Right kidney (tissue), 1 donor: Measurements from ENCODE around the gene LFNG.
"Not testable (repeated sequence)": the region's sequence is repeated elsewhere in the genome, so short reads cannot be mapped to it uniquely, and the experiment has no call there.

Experiments
- DNase-seq: peaks from one replicate; pipeline ENCODE4 v3.0.0-alpha.2; 2016

Gene LFNG

DNA sequence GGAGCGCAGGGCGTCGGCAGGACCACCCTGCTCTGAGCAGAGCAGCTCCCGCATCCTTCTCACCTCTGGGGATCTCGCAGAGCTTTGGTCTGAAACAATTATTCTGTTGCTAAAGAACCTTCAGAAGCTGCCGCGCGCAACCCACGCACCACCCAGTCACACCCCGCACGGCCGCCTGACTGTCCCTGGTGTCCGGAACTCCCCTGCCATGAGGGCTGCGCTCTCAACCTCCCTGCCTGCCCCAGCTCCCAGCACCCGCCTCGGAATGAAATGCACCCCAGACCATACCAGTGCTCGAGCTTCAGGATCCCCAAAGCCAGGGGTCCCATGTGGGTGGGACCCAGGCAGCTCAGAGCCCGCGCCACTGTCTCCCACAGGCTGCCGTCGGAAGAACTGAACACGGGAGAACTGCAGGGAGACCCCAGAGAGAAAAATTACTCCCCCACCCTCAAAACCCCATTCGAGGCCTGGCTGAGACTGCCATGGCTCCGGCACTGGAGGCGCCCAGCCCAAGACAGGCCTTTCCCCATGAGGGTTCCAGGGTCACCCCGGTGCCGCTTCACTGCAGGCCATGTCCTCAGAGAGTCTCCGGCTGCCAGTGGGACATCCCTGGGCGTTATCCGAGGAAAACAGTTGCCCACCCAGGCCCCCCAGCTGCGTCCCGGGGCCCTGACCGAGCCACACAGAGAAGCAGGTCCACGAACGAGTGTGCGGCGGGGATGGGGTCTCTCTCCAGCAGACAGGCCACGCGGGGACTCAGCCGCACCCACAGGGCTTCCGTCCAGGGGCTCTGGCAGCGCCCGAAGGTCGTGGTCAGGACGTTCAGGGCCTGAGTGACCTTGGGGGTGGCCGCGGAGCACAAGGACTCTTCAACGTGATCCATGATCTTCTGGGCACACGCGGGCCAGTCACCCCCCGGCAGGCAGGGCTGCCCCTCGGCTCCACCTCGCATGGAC, 23.6 kb downstream of the LFNG start:
- no peak for DNase-seq

DNA sequence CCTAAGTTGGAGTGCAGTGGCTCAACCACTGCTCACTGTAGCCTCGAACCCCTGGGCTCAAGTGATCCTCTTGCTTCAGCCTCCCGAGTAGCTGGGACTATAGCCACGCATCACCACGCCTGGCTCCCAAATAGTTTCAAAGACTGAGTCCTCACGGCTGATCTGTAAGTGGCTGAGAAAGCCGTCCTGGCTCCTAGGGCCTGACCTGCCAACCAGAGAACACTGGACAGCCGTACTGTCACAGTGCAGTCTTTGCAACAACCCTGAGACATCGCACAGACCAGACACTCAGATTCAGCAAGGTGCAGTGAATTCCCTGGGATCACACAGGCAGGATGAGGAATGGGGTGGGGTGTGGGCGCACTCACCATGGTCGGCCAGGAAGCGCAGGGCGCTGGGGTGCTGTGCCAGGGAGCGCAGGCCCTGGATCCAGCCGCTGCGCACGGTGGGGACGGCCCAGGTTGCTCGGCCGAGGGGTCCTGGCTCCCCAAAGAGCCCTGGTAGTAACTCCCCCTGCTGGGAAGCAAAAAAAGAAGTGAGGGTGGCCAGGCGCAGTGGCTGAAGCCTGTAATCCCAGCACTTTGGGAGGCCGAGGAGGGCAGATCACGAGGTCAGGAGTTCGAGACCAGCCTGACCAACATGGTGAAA, 25.1 kb downstream of the LFNG start:
- no peak for DNase-seq

DNA sequence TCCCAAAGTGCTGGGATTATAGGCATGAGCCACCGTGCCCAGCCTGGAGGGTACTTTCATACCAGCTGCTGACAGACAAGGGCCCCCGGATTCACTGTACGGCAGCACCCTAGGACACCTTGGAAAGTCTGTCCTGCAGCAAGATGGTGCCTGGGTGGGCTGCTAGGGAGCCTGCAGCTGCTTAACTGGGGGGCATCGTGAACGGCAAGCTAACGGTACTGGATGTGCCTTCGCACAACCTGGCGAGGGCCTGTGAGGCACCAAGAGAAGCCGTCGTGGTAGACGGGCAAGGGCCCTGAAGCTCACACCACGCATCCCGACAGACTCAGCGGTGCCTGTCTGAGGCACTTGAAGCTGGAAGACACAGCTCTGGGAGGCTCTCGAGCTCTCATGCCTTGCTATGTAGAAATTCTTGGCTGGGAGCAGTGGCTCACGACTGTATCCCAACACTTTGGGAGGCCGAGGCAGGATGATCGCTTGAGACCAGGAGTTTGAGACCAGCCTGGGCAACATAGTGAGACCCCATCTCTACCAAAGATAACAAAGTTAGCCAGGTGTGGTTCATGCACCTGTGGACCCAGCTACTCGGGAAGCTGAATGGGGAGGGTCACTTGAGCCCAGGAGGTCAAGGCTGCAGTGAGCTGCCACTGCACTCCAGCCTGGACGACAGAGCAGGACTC, 26.3 kb downstream of the LFNG start:
- no peak for DNase-seq

DNA sequence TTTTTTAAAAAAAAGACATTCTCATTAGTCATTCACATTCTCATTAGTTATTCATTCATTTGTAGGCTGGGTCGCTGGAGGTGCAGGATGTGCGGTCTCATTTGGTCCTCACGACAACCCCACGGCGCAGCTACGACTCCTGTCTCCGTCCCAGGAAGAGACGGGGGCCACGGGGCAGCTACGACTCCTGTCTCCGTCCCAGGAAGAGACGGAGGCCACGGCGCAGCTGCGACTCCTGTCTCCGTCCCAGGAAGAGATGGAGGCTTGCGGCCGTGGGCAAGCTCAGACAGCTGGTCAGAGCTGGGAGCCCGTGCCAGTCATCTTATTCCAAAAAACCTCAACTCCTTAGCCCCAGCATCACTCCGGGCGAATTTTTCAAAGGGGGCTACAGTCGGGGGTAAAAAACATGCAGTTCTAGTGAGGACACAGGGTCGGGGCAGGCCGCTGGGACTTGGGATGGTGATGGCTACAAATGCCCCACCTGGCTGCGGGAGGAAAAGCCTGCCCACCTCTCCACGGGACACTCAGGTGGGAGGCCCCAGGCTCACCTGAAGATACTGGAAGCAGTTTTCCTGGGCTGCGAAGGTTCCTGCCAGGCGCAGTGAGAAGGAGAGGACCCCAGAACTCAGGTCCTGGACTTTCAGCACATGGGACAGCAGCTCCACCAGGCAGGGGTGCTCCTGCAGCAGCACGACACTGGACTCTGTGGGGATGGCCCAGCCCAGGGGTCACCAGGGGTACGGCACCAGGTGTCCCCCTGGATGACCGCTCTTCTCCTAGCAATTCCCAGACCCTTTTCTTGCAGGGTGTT, 27.4 kb downstream of the LFNG start:
- no peak for DNase-seq

DNA sequence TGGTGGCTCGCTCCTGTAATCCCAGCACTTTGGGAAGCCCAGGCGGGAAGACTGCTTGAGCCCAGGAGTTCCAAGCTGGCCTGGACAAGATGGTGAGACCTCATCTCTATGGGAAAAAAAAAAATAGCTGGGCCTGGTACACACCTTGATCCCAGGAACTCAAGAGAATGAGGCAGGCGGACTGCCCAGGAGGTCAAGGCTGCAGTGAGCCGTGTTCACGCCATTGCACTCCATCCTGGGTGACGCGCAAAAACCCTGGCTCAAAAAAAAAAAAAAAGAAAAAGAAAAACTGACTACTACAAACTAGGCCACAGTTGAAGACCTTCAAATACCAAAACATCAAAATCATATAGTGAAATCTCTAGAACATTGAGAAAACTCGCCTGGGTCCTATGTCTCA, 31.8 kb downstream of the LFNG start:
- DNase-seq, result no peak

DNA sequence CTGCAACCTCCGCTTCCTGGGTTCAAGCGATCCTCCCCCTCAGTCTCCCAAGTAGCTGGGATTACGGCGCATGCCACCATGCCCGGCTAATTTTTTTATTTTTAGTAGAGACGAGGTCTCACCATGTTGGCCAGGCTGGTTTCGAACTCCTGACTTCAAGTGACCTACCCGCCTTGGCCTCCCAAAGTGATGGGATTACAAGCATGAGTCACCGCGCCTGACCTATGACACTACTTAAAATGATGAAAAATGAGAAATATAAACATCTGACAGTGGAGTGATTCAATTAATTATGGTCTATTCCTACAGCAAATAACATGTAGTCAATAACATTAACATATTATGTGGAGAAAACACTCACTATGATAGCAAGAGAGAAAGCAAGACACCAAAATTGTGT, 33.5 kb downstream of the LFNG start:
- DNase-seq, result no peak

DNA sequence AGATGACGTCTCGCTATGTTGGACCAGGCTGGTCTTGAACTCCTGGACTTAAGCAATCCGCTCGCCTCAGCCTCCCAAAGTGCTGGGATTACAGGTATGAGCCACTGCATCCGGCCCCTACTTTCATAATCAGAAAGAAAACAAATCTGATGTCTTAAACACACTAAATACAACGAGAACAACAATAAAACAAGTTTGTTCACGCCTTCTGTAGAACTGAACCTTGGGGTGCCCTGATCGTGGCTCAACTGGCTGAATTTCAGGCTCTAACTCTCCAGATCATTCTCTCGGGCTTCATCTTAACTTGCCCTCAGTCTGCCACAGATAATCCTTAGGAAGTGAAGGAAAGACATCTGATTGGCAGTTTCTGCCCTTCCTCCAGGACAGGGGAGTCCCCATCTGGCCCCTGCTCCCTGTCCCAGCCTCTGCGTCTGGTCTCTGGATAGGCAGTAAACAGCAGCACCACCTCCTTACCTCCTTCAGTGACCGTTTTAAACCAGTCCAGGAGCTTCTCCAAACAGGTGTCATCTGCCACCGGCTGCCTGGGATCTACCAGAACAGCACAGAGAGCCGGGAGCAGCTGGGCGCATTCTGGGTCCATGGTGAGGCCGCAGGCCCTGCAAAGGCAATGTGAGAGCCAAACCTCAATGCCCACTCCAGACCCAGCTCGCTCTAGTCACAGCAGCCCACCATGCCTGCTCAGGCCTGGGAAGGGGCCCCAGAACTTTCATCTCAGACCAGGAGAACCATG, 34.4 kb downstream of the LFNG start:
- no peak for DNase-seq

DNA sequence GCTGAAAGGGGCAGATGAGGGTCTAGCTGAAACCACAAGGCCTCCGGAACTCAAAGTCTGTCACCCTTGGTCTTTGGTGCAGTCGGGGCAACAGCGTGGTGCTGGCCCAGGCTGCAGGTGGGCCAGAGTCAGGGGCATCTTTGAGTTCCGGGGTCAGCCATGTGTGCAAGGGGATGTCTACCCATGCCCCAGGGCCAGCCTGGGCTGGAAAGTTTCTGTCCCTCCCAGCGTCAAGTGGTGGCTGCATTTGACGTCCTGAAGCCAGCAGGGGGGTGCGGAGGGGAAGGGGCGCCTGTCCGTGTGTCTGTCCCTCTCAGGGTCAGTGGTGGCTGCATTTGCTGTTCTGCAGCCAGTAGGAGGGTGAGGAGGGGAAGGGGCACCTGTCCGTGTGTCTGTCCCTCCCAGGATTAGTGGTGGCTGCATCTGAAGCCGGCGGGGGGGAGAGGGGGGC, 35.1 kb downstream of the LFNG start:
- peak; percentile 23 for DNase-seq

DNA sequence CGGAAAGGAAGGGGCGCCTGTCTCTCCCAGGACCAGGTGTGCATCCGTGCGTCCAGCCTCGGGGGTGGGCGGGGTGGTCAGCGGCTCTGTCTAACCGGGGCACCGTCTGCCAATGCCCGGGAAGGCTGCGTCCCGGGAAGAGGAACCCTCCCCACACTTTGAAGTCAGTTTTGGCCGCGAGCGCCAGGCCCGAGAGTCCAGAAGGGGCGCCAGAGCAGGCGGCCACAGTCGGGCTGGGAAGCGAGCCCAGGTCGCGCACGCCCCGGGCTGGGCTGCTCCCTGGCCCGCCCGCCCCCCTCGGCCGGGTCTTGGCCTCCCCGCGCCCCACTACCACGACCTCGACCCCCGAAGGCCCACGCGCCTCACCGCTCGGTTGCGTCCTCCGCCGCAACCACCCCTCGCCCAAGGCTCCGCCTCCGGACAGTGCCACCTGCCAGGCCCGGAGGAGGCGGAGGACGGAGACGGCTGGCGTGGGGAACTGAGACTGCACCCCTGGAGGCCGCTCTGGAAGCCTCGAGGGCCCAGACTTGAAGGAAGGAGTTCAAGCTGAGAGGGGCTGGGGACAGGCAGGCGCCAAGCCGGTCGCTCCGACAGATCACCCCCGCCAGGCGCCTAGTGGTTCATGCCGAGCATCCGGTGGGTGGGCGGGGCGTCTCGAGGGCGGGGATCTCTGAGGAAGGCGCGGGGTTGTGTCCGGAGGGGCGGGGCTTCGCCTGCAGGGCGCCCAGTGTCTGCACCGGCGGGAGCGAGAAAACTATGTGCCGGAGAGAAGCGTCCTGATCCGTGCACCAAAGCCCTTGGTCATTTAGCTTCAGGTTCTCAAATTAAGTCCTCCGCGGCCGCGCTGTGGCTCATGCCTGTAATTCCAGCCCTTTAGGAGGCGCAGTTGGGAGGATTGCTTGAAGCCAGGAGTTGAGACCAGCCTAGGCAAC, 35.8 kb downstream of the LFNG start, which contains the start of gene BRAT1:
TSS of gene BRAT1 (minus strand) at position 404 of the 932 bp plus-strand sequence. CDS start 1,093 bp downstream, outside the sequence.
- peak; percentile 97 for DNase-seq

DNA sequence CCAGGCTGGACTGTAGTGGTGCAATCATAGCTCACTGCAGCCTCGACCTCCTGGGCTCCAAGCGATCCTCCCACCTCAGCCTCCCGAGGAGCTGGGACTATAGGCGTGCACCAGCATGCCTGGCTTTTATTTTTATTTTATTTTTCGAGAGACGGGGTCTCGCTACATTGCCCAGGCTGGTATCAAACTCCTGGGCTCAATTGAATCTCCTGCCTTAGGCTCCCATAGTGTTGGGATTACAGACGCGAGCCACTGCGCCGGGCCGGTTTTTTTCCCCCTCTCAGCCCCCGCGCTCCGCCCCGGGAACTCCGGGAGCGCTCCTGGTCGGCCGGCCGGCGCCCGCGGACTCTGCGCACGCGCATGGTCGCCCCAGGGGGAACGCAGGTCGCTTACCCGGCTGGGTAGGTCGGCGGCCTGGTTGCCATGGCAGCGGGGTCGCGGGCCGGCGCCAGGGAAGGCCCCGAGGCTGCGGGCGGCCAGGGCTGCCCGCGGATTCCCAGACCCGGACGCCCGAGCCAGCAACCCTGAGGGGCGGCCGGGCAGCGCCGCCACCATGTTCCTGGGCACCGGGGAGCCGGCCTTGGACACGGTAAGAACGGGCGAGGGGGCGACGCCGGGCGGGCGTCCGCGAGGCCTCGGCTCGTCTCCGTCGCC, 39.2 kb downstream of the LFNG start, which contains the start of gene IQCE:
TSS of gene IQCE (plus strand) at position 351 of the 654 bp plus-strand sequence. CDS start at position 554, 203 bp downstream.
- peak; percentile 93 for DNase-seq

DNA sequence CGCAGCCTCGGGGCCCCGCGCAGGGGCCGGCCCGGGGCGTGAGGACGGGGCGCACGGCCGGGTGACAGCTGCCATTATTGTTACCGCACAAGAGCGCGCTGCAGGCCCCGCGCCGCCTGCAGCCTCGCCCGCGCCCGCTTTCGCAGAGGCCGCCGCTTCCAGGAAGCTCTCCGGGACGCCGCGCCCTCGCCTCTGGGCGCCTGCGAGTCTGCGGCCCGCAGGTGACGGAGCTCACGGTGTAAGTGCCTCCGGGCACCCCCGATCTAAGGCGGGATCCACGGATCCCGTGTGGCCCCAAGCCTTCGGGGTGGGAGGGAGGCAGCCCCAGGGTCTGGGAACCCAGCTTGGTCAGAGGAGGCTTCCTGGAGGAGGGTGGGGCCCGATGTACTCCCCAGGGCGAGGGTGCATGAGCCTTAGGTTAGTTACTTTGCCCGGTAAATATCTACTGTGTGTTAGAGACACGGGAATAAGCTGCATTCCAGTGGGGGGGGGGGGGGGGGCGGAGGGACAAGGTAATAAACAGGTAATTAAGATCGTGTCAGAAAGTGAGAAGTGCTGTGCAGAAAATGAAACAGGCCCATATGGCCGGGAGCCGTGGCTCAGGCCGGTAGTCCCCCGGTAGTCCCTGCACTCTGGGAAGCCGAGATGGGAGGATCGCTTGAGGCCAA, 39.8 kb downstream of the LFNG start:
- no peak for DNase-seq

DNA sequence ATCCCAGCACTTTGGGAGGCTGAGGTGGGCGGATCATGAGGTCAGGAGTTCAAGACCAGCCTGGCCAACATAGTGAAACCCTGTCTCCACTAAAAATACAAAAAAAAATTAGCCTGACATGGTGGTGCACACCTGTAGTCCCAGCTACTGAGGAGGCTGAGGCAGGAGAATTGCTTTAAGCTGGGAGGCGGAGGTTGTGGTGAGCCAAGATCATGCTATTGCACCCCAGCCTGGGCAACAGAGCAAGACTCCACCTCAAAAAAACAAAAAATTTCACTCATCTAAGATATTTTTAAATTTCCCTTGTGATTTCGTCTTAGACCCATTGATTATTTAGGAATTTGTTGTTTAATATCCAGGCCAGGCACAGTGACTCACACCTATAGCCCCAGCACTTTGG, 44.4 kb downstream of the LFNG start:
- not testable (repeated sequence) for DNase-seq

DNA sequence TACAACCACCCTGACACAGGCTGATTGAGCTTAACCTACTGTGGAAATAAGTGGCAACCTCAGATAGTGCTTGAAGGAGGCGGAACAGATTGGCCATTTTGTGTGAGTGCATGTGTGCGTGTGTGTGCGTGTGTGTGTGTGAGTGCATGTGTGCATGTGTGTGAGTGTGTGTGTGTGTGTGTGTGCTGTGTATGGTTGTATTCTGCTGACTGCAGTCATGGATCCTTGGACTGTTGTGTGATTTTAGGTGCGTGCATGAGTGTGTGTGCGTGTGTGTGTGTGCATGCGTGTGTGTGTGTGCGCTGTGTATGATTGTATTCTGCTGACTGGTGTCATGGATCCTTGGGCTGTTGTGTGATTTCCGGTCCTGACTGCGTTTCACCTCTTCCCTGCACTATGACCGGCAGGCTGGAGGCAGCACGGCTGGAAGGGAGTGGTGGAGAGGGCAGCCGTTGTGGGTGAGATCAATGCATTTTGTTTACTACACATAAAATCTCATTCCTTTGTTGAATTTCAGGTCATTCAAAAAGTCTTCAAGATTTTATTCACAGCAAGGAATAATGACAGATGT, 45.5 kb downstream of the LFNG start:
- DNase-seq, result no peak

DNA sequence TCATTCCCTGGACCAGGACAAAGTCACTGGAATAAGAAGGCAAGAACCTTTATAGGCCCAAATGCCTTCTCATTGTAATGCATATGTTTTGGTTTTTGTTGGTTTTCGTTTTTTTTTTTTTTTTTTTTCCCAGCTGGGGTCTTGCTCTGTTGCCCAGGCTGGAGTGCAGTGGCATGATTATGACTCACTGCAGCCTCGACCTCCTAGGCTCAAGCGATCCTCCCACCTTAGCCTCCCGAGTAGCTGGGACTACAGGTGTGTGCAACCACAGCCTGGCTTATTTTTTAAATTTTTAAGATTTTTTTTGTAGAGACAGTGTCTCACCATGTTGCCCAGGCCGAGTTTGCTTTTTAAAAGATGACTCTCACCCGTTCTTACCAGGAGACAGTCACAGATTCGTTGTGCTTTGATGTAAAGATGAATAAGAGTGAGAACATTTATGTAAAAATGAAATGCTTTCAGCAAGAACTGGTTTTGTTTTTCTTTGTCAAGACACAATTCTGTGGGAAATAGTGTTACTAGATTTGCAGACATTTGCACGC, 46.8 kb downstream of the LFNG start:
- no peak for DNase-seq

DNA sequence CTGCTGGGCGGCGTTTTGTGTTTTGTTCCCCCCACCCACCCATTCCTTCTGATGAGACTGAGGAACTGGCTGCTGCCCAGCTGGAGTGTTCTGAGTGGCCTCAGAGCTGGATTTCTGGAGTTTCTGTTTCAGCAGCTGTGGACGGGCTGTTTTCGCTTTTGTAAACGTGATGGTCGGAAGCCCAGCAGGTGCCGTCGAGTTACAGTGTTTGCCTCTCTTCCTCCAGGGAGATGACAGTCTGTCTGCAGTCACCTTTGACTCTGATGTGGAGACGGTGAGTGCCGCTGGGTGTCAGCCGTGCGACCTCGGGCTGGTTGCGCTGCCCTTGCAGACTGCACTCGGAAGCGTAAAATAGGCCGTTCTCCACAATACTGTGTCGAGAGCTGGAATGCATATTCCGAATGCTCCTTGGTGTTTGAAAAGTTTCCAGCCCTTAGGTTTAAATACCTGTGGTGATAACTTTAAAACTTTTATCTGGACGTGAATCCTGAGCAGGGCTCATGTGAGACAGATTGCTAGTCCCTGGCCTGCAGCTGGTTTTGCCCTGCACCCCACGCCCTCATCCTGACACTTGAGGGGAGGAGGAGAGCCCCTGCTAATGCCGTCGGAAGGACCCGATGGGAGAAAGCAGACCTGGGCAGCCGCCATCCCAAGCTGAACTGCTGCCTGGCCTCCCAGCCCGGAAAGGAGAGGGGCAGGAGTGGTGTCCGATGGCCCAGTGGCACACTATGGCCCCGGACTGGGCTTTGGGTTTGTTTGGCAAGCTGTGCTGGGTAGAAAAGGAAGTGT, 47.5 kb downstream of the LFNG start:
- DNase-seq, result no peak

DNA sequence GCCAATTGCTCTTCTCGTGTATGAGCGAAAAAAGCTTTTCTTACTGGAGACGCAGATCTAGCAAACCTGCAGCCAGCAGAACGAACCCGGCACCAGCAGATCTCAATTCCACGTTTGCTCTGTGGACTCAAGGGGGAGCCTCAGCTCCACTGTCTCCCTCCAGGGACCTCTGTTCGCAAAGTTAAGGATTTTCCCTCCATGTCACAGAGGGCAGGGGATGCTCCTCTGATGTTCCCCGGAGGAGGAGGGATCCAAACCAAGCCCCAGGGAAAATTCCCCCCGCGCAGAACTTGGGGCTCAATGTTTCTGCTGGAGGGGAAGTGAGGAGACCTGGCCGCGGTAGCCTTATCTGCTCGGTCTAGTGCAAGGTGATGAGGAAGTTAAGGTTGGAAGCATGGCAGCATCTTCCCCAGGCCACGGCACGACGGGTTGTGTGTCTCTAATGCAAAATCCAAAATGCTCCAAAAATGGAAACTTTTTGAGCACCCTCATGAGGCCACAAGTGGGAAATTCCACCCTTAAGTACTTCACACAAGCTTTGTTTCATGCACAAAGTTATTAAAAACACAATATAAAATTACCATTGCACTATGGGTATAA, 48.2 kb downstream of the LFNG start:
- peak; percentile 38 for DNase-seq
